PC-9 (cell line): ENCODE results near the gene PNMA8C.

Source experiments
- CTCF ChIP-seq: fragments of 200-600 bp; sonication (generic); conservative IDR thresholded peaks from 2 replicates; pipeline ENCODE4 v1.6.1; 2017; ENCODE audit warnings: mixed run types, antibody characterized with exemption, mild to moderate bottlenecking, moderate library complexity
- EZH2 ChIP-seq: fragments of 200-600 bp; sonication (generic); IDR thresholded peaks from 2 replicates; pipeline ENCODE4 v1.8.0; 2017; ENCODE audit warnings: antibody characterized with exemption, low read depth

- TF ChIP-seq EZH2 (no peak), CTCF (no peak)
Measured at GRCh38 chr19:46448601-46449000, 19.9 kb upstream of the PNMA8C start.
